ENCODE measurements around the gene SSR1.
"Not testable (repeated sequence)": the region's sequence is repeated elsewhere in the genome, so short reads cannot be mapped to it uniquely, and the experiment has no call there.

The SSR1 gene

GRCh38 chr6:7315948-7316365, 3.0 kb upstream of the SSR1 start:
- no peak overlapping the region for H3K4me3 ChIP-seq (ENCODE audit: control insufficient read depth, low read depth, low read length)
- TF ChIP-seq CTCF (conservative IDR thresholded peaks at IDR 0.05; ENCODE audit: control insufficient read depth, insufficient read depth, low read depth, low read length) = no peak
- DNase-seq (ENCODE audit: low read depth) = no peak

GRCh38 chr6:7315087-7315947, 2.3 kb upstream of the SSR1 start:
- not testable (repeated sequence) for DNase-seq (ENCODE audit: low read depth); H3K4me3 ChIP-seq (ENCODE audit: control insufficient read depth, low read depth, low read length)

- TF ChIP-seq CTCF (conservative IDR thresholded peaks at IDR 0.05; ENCODE audit: control insufficient read depth, insufficient read depth, low read depth, low read length) = no peak
- DNase-seq (ENCODE audit: low read depth) = no peak
- H3K4me3 ChIP-seq (ENCODE audit: control insufficient read depth, low read depth, low read length) = no peak overlapping the region
Measured at GRCh38 chr6:7314414-7314813, 1.4 kb upstream of the SSR1 start.

GRCh38 chr6:7313505-7314165, 636 bp upstream of the SSR1 start:
- no peak for TF ChIP-seq CTCF (conservative IDR thresholded peaks at IDR 0.05; ENCODE audit: control insufficient read depth, insufficient read depth, low read depth, low read length)
- peak overlapping the region; percentile 49 for H3K4me3 ChIP-seq (ENCODE audit: control insufficient read depth, low read depth, low read length)
- DNase-seq (ENCODE audit: low read depth) = no peak

GRCh38 chr6:7311917-7312615, 933 bp downstream of the SSR1 start:
- peak; percentile 55 for DNase-seq (ENCODE audit: low read depth)
- H3K4me3 ChIP-seq (ENCODE audit: control insufficient read depth, low read depth, low read length) = peak overlapping the region; percentile 81
- TF ChIP-seq CTCF (conservative IDR thresholded peaks at IDR 0.05; ENCODE audit: control insufficient read depth, insufficient read depth, low read depth, low read length) = no peak

GRCh38 chr6:7311176-7311575, 1.8 kb downstream of the SSR1 start:
- peak overlapping the region; percentile 81 for H3K4me3 ChIP-seq (ENCODE audit: control insufficient read depth, low read depth, low read length)
- no peak for TF ChIP-seq CTCF (conservative IDR thresholded peaks at IDR 0.05; ENCODE audit: control insufficient read depth, insufficient read depth, low read depth, low read length)
- peak; percentile 16 for DNase-seq (ENCODE audit: low read depth)

GRCh38 chr6:7309050-7309449, 3.9 kb downstream of the SSR1 start:
- no peak for DNase-seq (ENCODE audit: low read depth)
- no peak for TF ChIP-seq CTCF (conservative IDR thresholded peaks at IDR 0.05; ENCODE audit: control insufficient read depth, insufficient read depth, low read depth, low read length)
- H3K4me3 ChIP-seq (ENCODE audit: control insufficient read depth, low read depth, low read length) = no peak overlapping the region
